ENCODE results near the gene NAALADL1.

- TF ChIP-seq, protein P1, sequence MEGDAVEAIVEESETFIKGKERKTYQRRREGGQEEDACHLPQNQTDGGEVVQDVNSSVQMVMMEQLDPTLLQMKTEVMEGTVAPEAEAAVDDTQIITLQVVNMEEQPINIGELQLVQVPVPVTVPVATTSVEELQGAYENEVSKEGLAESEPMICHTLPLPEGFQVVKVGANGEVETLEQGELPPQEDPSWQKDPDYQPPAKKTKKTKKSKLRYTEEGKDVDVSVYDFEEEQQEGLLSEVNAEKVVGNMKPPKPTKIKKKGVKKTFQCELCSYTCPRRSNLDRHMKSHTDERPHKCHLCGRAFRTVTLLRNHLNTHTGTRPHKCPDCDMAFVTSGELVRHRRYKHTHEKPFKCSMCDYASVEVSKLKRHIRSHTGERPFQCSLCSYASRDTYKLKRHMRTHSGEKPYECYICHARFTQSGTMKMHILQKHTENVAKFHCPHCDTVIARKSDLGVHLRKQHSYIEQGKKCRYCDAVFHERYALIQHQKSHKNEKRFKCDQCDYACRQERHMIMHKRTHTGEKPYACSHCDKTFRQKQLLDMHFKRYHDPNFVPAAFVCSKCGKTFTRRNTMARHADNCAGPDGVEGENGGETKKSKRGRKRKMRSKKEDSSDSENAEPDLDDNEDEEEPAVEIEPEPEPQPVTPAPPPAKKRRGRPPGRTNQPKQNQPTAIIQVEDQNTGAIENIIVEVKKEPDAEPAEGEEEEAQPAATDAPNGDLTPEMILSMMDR (IDR thresholded peaks at IDR 0.05) = no peak
- TF ChIP-seq TCF7L2 (IDR thresholded peaks at IDR 0.05; ENCODE audit: low read depth, low read length) = no peak
- peak; percentile 95 for TF ChIP-seq POLR2AphosphoS5 (IDR thresholded peaks at IDR 0.05; ENCODE audit: low read depth, low read length)
- TF ChIP-seq SIN3A (IDR thresholded peaks at IDR 0.05; ENCODE audit: borderline replicate concordance, insufficient read depth, low read depth, low read length) = peak; percentile 69; the same call in 1 of the 2 replicates
- no peak for TF ChIP-seq REST (IDR thresholded peaks at IDR 0.05; ENCODE audit: insufficient read depth in 1 of 2, low read depth in 2 of 2, low read length in 1 of 2)
These were observed 17.3 kb downstream of the NAALADL1 start, which contains the start of gene SAC3D1 for GRCh38 chr11:65040847-65041622.
